ENCODE results near the gene PAH.

Gene PAH

DNA sequence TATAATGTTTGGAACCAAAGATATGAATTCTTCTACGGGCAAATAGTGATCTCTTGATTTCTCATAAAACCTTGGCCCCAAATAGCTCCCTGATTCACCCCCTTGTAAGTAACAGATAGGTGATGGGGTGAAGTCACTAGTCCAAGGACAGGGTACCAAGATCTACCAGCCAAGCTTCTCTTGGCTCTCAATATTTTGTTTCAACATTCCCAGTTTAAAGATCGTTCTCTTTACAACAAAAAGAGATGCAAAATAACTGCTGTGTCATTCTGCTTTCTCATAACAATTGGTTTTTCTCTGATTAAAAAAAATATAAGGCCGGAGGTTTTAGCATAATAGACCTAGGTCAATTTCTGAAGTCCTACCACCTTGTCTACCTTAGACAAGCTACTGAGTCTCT, 11.8 kb downstream of the PAH start:
- TF ChIP-seq, protein P1, sequence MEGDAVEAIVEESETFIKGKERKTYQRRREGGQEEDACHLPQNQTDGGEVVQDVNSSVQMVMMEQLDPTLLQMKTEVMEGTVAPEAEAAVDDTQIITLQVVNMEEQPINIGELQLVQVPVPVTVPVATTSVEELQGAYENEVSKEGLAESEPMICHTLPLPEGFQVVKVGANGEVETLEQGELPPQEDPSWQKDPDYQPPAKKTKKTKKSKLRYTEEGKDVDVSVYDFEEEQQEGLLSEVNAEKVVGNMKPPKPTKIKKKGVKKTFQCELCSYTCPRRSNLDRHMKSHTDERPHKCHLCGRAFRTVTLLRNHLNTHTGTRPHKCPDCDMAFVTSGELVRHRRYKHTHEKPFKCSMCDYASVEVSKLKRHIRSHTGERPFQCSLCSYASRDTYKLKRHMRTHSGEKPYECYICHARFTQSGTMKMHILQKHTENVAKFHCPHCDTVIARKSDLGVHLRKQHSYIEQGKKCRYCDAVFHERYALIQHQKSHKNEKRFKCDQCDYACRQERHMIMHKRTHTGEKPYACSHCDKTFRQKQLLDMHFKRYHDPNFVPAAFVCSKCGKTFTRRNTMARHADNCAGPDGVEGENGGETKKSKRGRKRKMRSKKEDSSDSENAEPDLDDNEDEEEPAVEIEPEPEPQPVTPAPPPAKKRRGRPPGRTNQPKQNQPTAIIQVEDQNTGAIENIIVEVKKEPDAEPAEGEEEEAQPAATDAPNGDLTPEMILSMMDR (IDR thresholded peaks at IDR 0.05; ENCODE audit: borderline replicate concordance, control extremely low read depth, extremely low read depth, insufficient read depth, missing control alignments) = no peak
- DNase-seq (ENCODE audit: low spot score) = no peak
- in situ Hi-C loops (cut with MboI; ENCODE audit: low sequenced_read_pairs, unreplicated experiment) = no loop called here

DNA sequence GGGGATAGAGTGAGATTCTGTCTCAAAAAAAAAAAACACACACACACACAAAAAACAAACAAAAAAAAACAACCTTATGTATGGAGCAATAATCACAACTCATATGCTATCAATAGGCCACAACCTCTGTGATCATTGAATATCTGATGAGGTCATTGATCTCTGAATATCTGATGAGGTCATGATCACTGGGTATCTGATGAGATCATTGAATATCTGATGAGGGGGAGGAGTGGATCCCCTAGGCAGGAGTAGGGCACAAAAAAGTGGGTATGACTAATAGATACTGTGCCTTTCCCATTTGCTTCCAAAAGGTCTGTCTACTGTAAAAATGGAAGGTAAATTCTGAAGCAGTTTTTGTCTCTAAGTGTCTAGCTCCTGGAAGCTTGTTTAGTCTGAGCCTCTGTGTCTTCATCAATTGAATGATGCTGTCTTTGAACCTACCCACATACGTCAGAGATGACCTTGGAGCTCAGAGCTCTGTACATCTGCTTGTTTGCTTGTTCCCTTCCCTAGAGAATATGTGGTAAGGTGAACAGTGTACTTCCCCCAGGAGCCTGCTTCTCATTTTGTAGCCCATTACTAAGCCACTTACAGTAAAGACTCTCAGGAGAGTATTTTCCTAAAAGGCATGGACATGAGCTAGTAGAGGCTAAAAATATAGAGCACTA, 13.6 kb downstream of the PAH start:
- in situ Hi-C loops (cut with MboI; ENCODE audit: low sequenced_read_pairs, unreplicated experiment) = no loop called here
- TF ChIP-seq, protein P1 (IDR thresholded peaks at IDR 0.05; ENCODE audit: borderline replicate concordance, control extremely low read depth, extremely low read depth, insufficient read depth, missing control alignments) = no peak
- no peak for DNase-seq (ENCODE audit: low spot score)

DNA sequence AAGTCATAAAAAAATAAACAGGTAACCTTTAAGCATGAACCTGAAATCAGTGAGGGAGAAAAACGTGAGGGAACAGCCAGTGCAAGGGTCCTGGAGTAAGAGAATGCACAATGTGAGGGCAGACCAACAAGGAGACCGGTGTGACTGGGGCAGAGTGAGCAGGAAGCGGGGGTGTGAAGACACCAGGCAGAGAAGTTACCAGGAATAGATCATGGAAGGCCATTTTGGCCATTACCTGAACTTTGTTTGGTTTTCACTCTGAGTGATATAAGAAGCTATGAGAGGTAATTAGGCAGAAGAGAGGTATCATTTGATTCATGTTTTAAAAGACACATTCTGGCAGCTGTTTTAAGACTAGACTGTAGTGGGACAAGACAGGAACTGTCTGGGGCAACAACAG, 15.0 kb downstream of the PAH start:
- in situ Hi-C loops (cut with MboI; ENCODE audit: low sequenced_read_pairs, unreplicated experiment) = no loop called here
- no peak for DNase-seq (ENCODE audit: low spot score)
- TF ChIP-seq, protein P1 (IDR thresholded peaks at IDR 0.05; ENCODE audit: borderline replicate concordance, control extremely low read depth, extremely low read depth, insufficient read depth, missing control alignments) = no peak

DNA sequence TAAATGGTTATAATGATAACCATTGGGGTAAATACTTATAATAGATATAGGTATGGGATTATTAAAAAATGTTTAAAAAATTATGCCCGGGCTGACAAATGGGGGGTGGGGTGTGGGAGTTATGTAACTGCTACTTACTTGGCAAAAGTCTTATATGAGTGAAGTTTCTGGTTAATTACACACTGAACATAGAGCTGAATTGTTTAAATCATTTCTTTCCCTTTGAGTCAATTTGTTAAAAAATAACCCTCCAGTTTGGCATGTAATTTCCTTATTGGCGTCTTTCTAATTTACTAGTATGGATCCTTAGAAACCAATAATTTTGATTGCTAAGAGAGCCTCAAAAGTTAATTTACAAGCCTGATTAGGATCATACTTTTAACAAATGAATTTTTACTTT, 16.7 kb downstream of the PAH start:
- TF ChIP-seq, protein P1 (IDR thresholded peaks at IDR 0.05; ENCODE audit: borderline replicate concordance, control extremely low read depth, extremely low read depth, insufficient read depth, missing control alignments) = no peak
- no peak for DNase-seq (ENCODE audit: low spot score)
- in situ Hi-C loops (cut with MboI; ENCODE audit: low sequenced_read_pairs, unreplicated experiment) = no loop called here

DNA sequence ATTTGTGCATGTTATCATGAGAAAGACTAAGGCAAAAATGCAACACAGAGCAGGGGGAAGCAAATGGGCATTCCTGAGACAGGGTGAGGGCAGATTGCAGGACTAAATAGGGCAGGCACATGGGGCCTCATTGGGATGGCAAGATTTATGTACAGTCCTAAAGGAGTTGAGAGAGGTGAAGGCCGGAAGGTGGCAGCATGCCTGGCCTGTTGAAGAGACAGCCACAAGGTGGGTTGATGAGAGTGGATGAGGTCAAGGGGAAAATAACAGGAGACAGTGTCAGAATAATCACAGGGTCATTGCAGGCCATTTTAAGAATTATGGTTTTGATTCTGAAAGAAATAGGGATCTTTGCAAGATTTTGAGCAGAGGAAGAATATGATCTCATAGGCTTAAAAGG, 21.0 kb downstream of the PAH start:
- DNase-seq (ENCODE audit: low spot score) = no peak
- TF ChIP-seq, protein P1 (IDR thresholded peaks at IDR 0.05; ENCODE audit: borderline replicate concordance, control extremely low read depth, extremely low read depth, insufficient read depth, missing control alignments) = peak; percentile 8
- in situ Hi-C loops (cut with MboI; ENCODE audit: low sequenced_read_pairs, unreplicated experiment) = no loop called here

DNA sequence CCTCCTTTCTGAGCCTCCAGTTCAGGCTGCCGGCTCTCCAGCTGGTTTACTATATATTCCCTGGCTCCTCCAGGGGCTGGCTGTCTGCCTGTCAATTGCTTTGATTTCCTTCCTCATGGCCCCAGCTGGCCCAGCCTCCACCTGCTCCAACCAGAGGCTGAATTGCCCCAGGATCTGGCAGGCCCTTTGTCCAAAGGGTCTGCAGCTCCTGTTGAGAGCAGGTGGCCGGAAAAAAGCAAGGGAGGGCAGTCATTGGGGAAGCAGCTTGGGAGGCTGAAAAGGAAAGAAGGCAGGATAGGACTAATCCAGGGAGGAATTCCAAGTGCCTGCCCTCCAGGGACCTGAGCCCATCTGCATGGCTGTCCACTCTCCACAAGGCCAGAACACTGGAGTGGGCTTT, 25.3 kb downstream of the PAH start:
- TF ChIP-seq, protein P1 (IDR thresholded peaks at IDR 0.05; ENCODE audit: borderline replicate concordance, control extremely low read depth, extremely low read depth, insufficient read depth, missing control alignments) = no peak
- DNase-seq (ENCODE audit: low spot score) = no peak
- in situ Hi-C loops (cut with MboI; ENCODE audit: low sequenced_read_pairs, unreplicated experiment) = no loop called here

Data from GM13976 (cell line).